NCI-H2029 treated with DMSO at 0.1 percent for 48 hours (cell line): ENCODE results near the gene NPIPB8.
A peak's percentile ranks its signal among the peaks of the same experiment; 100 is the strongest.
"Not testable (repeated sequence)": the region's sequence is repeated elsewhere in the genome, so short reads cannot be mapped to it uniquely, and the experiment has no call there.

Experiments used
- DNase-seq: peaks from one replicate; lab custom pipeline; 2025; lab: John Stamatoyannopoulos, UW

The NPIPB8 gene

DNA sequence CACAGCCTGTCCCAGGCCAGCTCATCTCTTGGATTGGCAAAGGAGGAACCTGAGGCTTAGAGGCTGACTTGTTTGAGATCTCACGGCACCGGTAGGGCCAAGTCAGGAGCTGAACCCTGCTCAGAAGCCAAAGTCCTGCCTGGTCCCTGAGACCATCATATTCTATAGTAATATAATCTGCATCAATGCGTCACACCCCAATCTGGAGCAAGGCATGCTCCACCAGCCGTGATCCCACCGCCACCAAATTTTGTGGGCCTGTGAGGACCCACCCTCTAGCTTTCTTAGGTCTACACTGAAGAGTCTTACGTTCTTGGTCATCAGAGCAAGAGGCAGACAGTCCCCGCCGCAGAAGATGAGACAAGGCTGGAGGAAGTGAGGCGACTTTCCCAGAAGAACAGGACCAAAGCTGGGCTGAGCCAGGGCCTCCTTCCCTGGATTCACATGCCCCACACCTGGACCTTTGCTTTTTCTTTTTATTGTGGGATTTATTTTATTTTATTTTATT, 30.7 kb upstream of the NPIPB8 start:
- no peak for DNase-seq

- DNase-seq, result not testable (repeated sequence)
Observed at GRCh38 chr16:28607681-28608495, 30.0 kb upstream of the NPIPB8 start.

DNA sequence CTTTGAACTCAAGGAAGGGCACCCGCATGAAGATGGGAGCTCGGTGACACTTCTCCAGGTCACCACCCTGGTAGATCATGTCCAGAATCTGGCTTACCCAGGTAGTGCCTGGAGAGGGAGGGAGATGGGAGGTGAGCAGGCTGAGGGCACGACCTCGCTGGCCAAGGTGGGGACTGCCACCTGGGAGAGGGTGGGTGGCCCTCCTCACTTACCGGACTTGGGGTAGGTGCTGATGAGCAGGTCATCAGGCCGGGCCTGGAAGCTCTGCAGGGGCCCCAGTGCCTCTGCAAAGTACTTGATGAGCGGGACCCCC, 29.4 kb upstream of the NPIPB8 start:
- not testable (repeated sequence) for DNase-seq

- not testable (repeated sequence) for DNase-seq
Observed at GRCh38 chr16:28608867-28609596, 28.8 kb upstream of the NPIPB8 start.

- no peak for DNase-seq
Observed at GRCh38 chr16:28609631-28610594, 28.0 kb upstream of the NPIPB8 start, which contains the start of gene SULT1A1. Gene SULT1A1 (minus strand): TSS chr16:28610044. CDS start chr16:28608855, 1,189 bp downstream.

DNA sequence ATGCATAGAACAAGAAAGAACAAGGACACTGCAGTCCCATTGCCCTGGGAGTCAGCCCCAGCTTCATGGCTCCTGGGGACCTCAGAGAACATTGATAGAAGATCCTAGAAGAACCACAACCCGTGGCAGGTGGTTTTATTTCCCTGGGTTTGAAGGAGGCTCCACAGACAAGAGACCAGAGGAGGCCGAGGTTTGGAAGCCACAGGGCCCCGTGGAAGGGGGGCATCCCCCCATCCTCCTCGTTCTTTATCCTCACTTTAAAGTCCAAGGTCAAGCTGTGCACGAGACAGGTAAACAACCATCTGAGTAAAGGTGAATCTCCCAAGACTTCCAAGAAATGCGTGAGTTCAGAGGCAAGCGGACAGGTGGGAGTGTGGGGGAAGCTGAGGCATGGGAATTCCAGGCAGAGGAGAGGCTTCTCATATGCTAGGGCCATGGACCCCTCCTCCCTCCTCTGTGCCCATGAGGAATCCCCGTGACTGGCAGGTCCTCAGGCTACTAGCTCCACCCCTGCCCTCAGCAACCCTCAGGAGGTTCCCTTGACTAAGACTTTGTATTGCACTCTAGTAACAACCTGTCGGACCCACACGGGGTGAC, 27.2 kb upstream of the NPIPB8 start:
- no peak for DNase-seq

- not testable (repeated sequence) for DNase-seq
Observed at GRCh38 chr16:28612359-28613280, 25.2 kb upstream of the NPIPB8 start.

- DNase-seq, result not testable (repeated sequence)
Observed at GRCh38 chr16:28613912-28614311, 24.0 kb upstream of the NPIPB8 start.

DNA sequence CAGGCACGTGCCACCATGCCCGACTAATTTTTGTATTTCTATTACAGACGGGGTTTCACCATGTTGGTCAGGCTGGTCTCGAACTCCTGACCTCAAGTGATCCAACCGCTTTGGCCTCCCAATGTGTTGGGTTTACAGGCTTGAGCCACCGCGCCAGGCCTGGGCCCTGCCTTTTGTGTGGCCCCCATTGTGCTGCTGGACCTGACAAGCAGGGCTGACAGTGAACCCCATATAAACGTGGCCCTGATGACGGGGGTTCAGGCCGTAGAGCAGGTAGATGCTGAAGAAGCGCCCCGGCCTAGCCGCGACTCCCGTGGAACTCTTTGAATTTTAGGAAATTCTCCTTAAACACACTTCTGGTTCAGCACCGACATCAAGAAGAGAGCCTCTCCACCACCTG, 23.3 kb upstream of the NPIPB8 start:
- DNase-seq, result not testable (repeated sequence)

GRCh38 chr16:28615486-28616223, 22.2 kb upstream of the NPIPB8 start:
- DNase-seq, result not testable (repeated sequence)

- DNase-seq, result not testable (repeated sequence)
Observed at GRCh38 chr16:28616224-28616577, 21.7 kb upstream of the NPIPB8 start.

DNA sequence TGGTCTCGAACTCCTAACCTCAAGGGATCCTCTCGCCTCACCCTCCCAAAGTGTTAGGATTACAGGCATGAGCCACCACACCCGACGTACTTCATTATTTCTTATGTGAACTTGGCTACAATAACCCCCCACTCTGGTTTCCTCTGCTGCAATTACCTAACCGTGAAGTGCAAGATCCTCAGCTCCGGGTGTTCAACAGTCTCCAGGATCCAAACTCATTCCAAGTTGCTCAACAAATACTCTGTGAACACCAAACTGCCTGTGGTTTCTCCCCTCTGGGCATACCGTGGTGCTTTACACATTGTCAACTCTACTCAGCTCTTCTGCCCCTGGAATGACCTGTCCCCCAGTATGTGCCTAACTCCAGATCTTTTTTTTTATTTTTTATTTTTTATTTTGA, 21.2 kb upstream of the NPIPB8 start:
- DNase-seq, result no peak

DNA sequence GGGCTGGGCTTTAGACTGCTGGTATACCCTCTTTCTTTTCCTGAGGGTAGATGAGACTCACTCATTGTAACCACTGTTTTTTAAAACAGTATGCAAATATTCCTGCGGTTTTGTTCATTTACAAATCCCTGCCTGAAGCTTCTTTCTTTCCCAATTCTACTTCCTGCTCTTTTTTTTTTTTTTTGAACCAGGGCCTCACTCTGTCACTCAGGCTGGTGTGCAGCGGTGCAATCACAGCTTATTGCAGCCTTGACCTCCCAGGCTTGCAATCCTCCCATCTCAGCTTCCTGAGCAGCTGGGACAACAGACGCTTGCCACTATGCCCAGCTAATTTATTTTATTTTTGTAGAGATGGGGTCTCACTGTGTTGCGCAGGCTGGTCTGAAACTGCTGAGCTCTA, 20.0 kb upstream of the NPIPB8 start:
- DNase-seq, result no peak

DNA sequence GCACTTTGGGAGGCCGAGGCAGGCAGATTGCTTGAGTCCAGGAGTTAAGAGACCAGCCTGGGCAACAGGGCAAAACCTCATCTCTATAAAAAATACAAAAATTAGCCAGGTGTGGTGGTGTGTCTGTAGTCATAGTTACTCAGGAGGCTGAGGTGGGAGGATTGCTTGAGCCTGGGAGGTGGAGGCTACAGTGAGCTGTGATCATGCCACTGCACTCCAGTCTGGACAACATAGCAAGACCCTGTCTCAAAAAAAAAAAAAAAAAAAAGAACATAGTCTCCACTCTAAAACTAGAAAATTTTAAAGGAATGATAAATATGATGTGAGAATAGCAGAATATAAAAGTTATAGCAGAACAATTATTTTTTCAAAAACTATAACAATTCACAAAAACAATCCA, 17.5 kb upstream of the NPIPB8 start:
- DNase-seq, result not testable (repeated sequence)

GRCh38 chr16:28621481-28622155, 16.2 kb upstream of the NPIPB8 start:
- DNase-seq, result no peak

DNA sequence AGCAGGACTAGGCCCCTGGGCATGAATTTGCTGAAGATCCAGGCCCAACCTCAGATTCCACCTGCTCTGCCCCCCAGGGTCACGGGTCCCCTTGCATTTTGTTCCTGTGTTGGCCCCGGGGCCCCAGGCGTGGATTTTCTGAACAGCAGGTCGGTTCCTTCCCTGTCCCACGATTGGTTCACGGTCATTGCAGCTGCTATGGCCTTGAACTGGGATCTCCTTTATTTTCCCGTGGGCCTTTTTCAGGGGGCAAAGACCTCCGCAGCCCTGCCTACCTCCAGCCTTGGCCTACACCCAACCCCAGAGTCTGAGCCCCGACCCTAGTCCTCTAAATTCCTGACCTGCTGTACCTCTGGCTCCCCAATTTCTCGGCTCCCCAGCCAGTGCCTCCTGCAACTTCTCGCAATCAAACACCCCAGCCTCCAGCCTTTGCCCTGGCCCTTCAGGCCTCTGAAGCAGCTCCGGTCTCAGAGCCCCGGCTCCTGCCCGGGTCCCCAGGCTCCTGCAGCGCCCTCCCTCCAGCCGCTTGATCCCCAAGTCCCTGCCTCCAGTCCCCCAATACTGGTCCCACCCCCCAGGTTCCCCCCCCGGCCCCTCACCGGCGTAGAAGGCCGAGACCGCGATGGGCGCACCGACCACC, 15.2 kb upstream of the NPIPB8 start:
- not testable (repeated sequence) for DNase-seq

DNA sequence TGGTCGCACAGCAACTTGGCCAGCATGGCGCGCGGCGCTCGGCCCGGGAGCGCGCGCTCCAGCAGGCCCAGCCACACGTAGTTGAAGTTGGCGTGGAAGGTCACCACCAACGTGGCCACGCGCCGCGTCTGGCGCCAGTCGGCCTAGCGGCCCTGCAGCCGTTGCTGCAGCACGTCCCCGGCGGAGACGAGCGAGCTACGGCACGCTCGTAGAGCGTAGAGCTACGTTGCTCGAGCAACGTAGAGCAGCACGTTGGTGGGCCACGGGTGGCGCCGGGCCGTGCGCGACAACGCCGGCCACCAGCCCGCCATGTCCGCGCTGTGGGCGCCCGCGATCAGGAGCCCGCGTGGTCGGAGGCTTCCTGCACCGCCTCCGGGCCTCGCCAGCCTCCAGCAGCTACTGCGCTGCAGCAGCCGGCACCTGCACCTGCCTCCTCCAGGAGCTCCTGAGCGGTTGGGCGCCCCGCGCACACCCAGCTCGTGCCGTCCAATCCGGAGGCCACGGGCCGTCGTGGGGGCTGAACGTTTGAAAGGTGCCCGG, 14.6 kb upstream of the NPIPB8 start:
- DNase-seq, result peak; percentile 13

DNA sequence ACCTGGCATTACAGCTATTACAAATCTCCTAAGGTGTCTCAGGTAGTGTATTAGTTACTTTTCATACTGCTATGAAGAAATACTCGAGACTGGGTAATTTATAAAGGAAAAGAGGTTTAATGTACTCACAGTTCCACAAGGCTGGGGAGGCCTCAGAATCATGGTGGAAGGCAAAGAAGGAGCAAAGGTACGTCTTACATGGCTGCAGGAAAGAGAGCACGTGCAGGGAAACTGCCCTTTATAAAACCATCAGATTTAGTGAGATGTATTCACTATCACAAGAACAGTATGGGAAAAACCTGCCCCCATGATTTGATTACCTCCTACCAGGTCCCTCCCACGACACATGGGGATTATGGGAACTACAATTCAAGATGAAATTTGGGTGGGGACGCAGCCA, 7.0 kb upstream of the NPIPB8 start:
- not testable (repeated sequence) for DNase-seq
